ENCODE data around the gene MAZ. TPM values are rescaled to one million over a fixed set of nuclear protein-coding genes. Genes with fewer than 3 reads are reported as not detected.

MAZ gene
- total and polyA plus RNA-seq, 2 of the 8 experiments (the other 6 are each of a cell fraction or from before 2014, with no cell fraction given), result 219 to 380 TPM

DNA sequence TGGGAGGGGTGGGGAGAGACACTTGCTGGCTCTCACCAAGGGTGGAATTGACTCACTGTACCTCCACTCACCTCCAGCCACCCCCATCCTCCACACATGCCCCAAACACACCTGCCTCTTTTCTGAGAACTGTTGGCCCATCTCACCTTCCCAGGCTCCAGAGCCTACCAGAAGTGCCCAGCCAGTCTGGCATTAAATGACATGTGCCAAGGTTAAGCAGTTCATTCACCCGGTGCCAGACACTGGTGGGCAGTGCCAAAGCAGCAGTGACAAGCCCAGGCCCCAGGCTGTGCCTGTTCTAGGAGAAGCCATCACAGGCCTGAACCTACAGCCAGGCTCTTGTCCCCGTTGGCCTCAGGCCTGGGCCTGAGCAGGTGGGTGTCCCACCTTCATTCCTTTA lies 25.2 kb downstream of the MAZ start:
- no peak overlapping the region for H4K8ac ChIP-seq (ENCODE audit: extremely low read depth, insufficient read depth, low read length)
- peaks cover 0 to 2% (median 0%) of the 10 kb centered on the region in 4 experiments; a peak in 1 of 7 replicates for H3K4me1 ChIP-seq (replicated peaks in 1 of 4; ENCODE audit: control insufficient read depth in 3 of 4, insufficient read depth in 4 of 4, low read length in 3 of 4)
- no peak overlapping the region for H2BK15ac ChIP-seq (ENCODE audit: low read length)
- H3K27me3 ChIP-seq (replicated peaks in 1 of 4; ENCODE audit: control insufficient read depth in 3 of 4, extremely low read depth in 1 of 4, insufficient read depth in 3 of 4, low read length in 3 of 4), result 0 out of 7 replicates have a peak, but pooled peaks cover 0 to 3% (median 0%) of the 10 kb centered on the region in 4 experiments
- no peaks in the 10 kb centered on the region for H3K36me3 ChIP-seq (ENCODE audit: control insufficient read depth in 2 of 4, insufficient read depth in 4 of 4, low read length in 3 of 4)
- WGBS, 2 experiments (ENCODE audit: extremely low coverage in 1 of 2, insufficient coverage in 1 of 2, insufficient read length in 1 of 2, insufficient replicate concordance in 2 of 2, low coverage in 1 of 2, low lambda C conversion rate in 2 of 2, missing lambda C conversion rate in 1 of 2), result 95% methylated on average over 2 of the region's 2 CpGs; no CpG with 5 or more reads in 1 of the 2 experiments
- H4K91ac ChIP-seq (replicated peaks; ENCODE audit: insufficient read length, low read length), result no peak overlapping the region
- H2BK5ac ChIP-seq (ENCODE audit: low read depth, low read length), result no peak overlapping the region
- CTCF ChIA-PET (ENCODE audit: partially characterized antibody), result no interaction called here
- H3K23me2 ChIP-seq (ENCODE audit: low read depth, low read length), result no peaks in the 10 kb centered on the region
- no peak overlapping the region for H3K14ac ChIP-seq (ENCODE audit: insufficient read length)
- no peaks in the 10 kb centered on the region for H3K79me2 ChIP-seq (ENCODE audit: control insufficient read depth in 1 of 2, insufficient read depth in 2 of 2, low read length in 2 of 2)
- no peak overlapping the region for H4K5ac ChIP-seq (ENCODE audit: insufficient read length, low read depth, low read length)
- POLR2A ChIA-PET (ENCODE audit: partially characterized antibody), result interaction anchor here (0.6 kb wide), 1 partner anchor 9 kb away, joined by 3 read pairs; no protein-coding TSS in a partner anchor
- no peak overlapping the region for H3K4ac ChIP-seq (replicated peaks; ENCODE audit: insufficient read length, low read depth, low read length)
- H2BK12ac ChIP-seq (ENCODE audit: low read depth, low read length), result no peak overlapping the region
- H2AFZ ChIP-seq (ENCODE audit: low read length), result no peak overlapping the region
- H3K18ac ChIP-seq (ENCODE audit: extremely low read depth, low read length), result no peak overlapping the region
- H2BK20ac ChIP-seq (ENCODE audit: low read length), result no peak overlapping the region
- DNase-seq (ENCODE audit: low read depth in 1 of 2, low spot score in 2 of 2) (no peak), FAIRE-seq (no peak)
- H4K20me1 ChIP-seq (replicated peaks in 1 of 2; ENCODE audit: control insufficient read depth in 1 of 2, insufficient read depth in 2 of 2, low read length in 2 of 2), result no peaks in the 10 kb centered on the region
- no peak overlapping the region for H3K23ac ChIP-seq (ENCODE audit: insufficient read length)
- H3K79me1 ChIP-seq (ENCODE audit: low read depth, low read length), result no peaks in the 10 kb centered on the region
- no peaks in the 10 kb centered on the region for H3K9me3 ChIP-seq (ENCODE audit: insufficient read depth in 2 of 2, low read depth in 1 of 2, low read length in 1 of 2)
- no peak overlapping the region for H3K4me2 ChIP-seq (ENCODE audit: insufficient read depth in 1 of 2, low read depth in 2 of 2, low read length in 2 of 2)
- H3K4me3 ChIP-seq (ENCODE audit: extremely low read depth in 1 of 4, insufficient read depth in 2 of 4, low read depth in 3 of 4, low read length in 4 of 4), result no peak overlapping the region
- H2AK5ac ChIP-seq (ENCODE audit: low read depth, low read length), result no peak overlapping the region
- H3K27ac ChIP-seq (ENCODE audit: low read depth, low read length), result no peak overlapping the region
- H3K56ac ChIP-seq (replicated peaks; ENCODE audit: insufficient read length, low read depth, low read length), result no peak overlapping the region
- no peak overlapping the region for H3K9ac ChIP-seq (replicated peaks in 1 of 4; ENCODE audit: extremely low read depth in 1 of 4, low read depth in 3 of 4, low read length in 3 of 4)
- H2BK120ac ChIP-seq (replicated peaks; ENCODE audit: low read depth, low read length), result no peak overlapping the region
- no peak for TF ChIP-seq FOSL1 (IDR thresholded peaks at IDR 0.05; ENCODE audit: insufficient read depth, low read depth, low read length)
- TF ChIP-seq HDAC2 (IDR thresholded peaks at IDR 0.05; ENCODE audit: borderline replicate concordance in 1 of 2, low read depth in 2 of 2, low read length in 2 of 2), result no peak
- no peak for TF ChIP-seq EZH2 (IDR thresholded peaks at IDR 0.05; ENCODE audit: low read depth, low read length, severe bottlenecking)
- TF ChIP-seq NRF1 (IDR thresholded peaks at IDR 0.05; ENCODE audit: low read depth, low read length), result no peak
- TF ChIP-seq NANOG (IDR thresholded peaks at IDR 0.05; ENCODE audit: insufficient read depth, low read depth, low read length, poor library complexity, severe bottlenecking), result no peak
- no peak for TF ChIP-seq MAFK (IDR thresholded peaks at IDR 0.05; ENCODE audit: low read depth, low read length)
- no peak for TF ChIP-seq BACH1 (IDR thresholded peaks at IDR 0.05; ENCODE audit: low read length)
- no peak for TF ChIP-seq CBX8 (IDR thresholded peaks at IDR 0.05; ENCODE audit: borderline replicate concordance, low read depth, low read length)
- TF ChIP-seq, protein P1, sequence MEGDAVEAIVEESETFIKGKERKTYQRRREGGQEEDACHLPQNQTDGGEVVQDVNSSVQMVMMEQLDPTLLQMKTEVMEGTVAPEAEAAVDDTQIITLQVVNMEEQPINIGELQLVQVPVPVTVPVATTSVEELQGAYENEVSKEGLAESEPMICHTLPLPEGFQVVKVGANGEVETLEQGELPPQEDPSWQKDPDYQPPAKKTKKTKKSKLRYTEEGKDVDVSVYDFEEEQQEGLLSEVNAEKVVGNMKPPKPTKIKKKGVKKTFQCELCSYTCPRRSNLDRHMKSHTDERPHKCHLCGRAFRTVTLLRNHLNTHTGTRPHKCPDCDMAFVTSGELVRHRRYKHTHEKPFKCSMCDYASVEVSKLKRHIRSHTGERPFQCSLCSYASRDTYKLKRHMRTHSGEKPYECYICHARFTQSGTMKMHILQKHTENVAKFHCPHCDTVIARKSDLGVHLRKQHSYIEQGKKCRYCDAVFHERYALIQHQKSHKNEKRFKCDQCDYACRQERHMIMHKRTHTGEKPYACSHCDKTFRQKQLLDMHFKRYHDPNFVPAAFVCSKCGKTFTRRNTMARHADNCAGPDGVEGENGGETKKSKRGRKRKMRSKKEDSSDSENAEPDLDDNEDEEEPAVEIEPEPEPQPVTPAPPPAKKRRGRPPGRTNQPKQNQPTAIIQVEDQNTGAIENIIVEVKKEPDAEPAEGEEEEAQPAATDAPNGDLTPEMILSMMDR (IDR thresholded peaks at IDR 0.05; ENCODE audit: control extremely low read depth in 1 of 3, insufficient read depth in 1 of 3, low read depth in 1 of 3, low read length in 3 of 3), result no peak
- no peak for TF ChIP-seq PHF8 (conservative IDR thresholded peaks at IDR 0.05; ENCODE audit: low read depth, low read length)
- no peak for TF ChIP-seq ASH2L (IDR thresholded peaks at IDR 0.05; ENCODE audit: low read length)

All from H1 (cell line).